Fibroblast of mammary gland (primary cell): ENCODE results near the gene TBC1D1.

ENCODE experiments used
- DNase-seq: peaks from one replicate; pipeline ENCODE4 v3.0.0-alpha.2; 2010; ENCODE audit warnings: low read depth
- H3K4me3 ChIP-seq: 2 replicates; pipeline ENCODE4 v1.5.1; 2011; ENCODE audit warnings: low read depth, mild to moderate bottlenecking, low read length, moderate library complexity; ENCODE audit not compliant: control insufficient read depth
- TF ChIP-seq, protein P1 (sequence below): conservative IDR thresholded peaks from 2 replicates; pipeline ENCODE4 v1.5.1; 2011; ENCODE audit warnings: low read depth, low read length, inconsistent platforms; ENCODE audit not compliant: control insufficient read depth, insufficient read depth

Gene TBC1D1

GRCh38 chr4:38124961-38125360 lies 234.1 kb downstream of the TBC1D1 start:
- DNase-seq = no peak
- no peak overlapping the region for H3K4me3 ChIP-seq
- TF ChIP-seq, protein P1, sequence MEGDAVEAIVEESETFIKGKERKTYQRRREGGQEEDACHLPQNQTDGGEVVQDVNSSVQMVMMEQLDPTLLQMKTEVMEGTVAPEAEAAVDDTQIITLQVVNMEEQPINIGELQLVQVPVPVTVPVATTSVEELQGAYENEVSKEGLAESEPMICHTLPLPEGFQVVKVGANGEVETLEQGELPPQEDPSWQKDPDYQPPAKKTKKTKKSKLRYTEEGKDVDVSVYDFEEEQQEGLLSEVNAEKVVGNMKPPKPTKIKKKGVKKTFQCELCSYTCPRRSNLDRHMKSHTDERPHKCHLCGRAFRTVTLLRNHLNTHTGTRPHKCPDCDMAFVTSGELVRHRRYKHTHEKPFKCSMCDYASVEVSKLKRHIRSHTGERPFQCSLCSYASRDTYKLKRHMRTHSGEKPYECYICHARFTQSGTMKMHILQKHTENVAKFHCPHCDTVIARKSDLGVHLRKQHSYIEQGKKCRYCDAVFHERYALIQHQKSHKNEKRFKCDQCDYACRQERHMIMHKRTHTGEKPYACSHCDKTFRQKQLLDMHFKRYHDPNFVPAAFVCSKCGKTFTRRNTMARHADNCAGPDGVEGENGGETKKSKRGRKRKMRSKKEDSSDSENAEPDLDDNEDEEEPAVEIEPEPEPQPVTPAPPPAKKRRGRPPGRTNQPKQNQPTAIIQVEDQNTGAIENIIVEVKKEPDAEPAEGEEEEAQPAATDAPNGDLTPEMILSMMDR = no peak

DNA sequence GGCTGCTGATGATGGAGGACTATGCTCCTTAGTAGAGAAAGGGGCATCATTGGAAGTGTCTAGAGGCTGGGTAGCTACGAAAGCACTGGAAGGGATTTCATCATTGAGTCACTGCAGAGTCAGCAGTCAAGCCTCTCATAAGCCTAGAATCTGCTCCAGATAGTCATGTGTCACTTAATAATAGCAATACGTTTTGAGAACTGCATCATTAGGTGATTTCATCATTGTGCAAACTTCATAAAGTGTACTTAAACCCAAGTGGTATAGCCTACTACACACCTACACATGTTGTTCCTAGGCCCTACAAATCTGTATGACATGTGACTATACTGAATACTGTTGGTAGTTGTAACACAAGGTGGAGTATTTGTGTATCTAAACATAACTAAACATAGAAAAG lies 234.9 kb downstream of the TBC1D1 start:
- peak; percentile 83 for DNase-seq
- no peak overlapping the region for H3K4me3 ChIP-seq
- TF ChIP-seq, protein P1 = no peak

GRCh38 chr4:38128478-38129459 lies 237.9 kb downstream of the TBC1D1 start:
- TF ChIP-seq, protein P1 = no peak
- H3K4me3 ChIP-seq = no peak overlapping the region
- peak; percentile 90 for DNase-seq

DNA sequence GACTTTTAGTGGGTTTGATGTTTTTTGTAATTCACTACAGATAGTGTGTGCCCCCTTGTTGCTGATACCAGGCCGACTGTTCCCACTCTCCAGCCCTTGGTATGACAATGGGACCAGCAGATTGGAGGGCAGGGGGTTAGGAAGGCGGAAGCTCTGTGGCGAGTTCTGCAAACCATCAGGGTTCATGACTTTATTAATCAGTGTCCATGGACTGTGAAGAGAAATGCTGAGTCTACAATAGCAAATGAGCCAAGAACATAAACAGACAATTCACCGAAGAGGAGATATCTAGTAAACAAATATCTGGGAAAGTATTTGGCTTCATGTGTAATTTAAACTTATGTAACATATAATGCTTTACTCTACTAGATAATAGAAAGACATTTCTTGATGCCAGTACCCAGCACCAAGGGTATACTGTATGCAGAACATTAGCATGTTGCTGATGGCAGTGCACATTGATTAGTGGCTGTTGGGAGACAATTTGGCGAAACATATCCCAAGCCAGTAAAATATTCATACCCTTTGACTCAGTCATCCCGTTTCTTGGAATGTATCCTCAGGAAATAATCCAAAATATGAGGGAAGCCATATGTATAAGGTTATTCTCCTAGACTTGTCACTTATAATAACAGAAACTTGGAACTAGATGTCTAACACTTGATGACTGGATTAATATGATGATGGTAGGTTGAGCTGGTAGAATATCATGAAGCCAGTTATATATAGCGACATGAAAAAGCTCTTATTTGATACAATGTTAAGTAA lies 238.8 kb downstream of the TBC1D1 start:
- no peak overlapping the region for H3K4me3 ChIP-seq
- TF ChIP-seq, protein P1 = no peak
- DNase-seq = no peak

- DNase-seq = no peak
- H3K4me3 ChIP-seq = no peak overlapping the region
- TF ChIP-seq, protein P1 = no peak
Observed at GRCh38 chr4:38130884-38131283, 240.0 kb downstream of the TBC1D1 start.

DNA sequence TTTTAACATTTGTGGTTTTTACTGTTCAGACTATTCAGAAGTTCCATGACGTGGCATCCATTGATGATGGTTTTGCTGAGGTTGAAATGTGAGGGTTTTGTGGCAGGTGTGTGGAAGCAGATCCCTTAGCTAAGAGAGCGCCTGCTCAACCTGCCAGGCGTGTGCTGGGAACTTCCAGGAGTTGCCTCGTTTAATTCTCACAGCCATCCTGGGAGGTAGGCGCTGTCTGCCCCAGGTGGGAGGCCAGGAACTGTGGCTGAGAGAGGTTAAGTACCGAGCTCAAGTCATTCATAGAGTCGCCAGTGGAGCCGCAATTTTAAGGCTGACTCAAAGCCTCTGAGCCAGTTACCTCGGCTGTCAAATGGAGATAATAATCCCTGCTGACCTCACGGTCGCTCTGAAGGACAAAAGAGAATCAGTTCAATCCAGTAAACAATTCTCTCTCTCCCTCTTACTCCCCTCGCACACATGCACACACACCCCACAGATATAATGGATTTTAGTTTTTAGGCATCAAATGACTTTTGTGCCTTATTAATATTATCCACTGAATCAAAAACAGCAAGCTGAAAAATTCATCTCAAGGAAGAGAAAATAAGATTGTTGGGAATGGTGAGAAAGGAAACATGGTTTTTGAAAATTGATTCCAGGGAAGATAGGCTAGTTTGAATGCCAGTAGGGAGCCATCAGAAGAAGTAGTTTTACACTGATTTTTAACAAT lies 240.6 kb downstream of the TBC1D1 start:
- no peak overlapping the region for H3K4me3 ChIP-seq
- DNase-seq = peak; percentile 49
- TF ChIP-seq, protein P1 = no peak
